Peyer's patch (tissue), 4 donors: ENCODE measurements around the gene PFN3. TPM values are rescaled to one million over a fixed set of nuclear protein-coding genes. Genes with fewer than 3 reads are reported as not detected.

ENCODE experiments used
- DNase-seq, 3 donors: peaks; one replicate each; pipeline ENCODE4 v3.0.0-alpha.2; 2017 to 2019
- H3K27ac ChIP-seq, 4 donors: fragments of 200-600 bp; sonication (generic); one replicate each; pipeline ENCODE4 v1.5.1; 2016 to 2019
- H3K27me3 ChIP-seq, 2 donors: fragments of 200-600 bp; sonication (generic); one replicate each; pipeline ENCODE4 v1.5.1; 2019
- H3K36me3 ChIP-seq, 3 donors: fragments of 200-600 bp; sonication (generic); one replicate each; pipeline ENCODE4 v1.5.1; 2016 to 2019
- H3K4me1 ChIP-seq, 4 donors: fragments of 200-600 bp; sonication (generic); one replicate each; pipeline ENCODE4 v1.5.1; 2016 to 2019
- H3K4me3 ChIP-seq, 4 donors: fragments of 200-600 bp; sonication (generic); 1 replicate in 3 of 4; 2 replicates in 1 of 4; pipeline ENCODE4 v1.5.1; 2016 to 2019; ENCODE audit warnings: mild to moderate bottlenecking in 1 of 4
- H3K9me3 ChIP-seq, 4 donors: fragments of 200-600 bp; sonication (generic); one replicate each; pipeline ENCODE4 v1.5.1; 2016 to 2019; ENCODE audit warnings: mild to moderate bottlenecking in 1 of 4
- POLR2A ChIP-seq, 2 donors: fragments of 450-650 bp; IDR thresholded peaks; one replicate each; pipeline ENCODE4 v1.5.1; 2017; ENCODE audit warnings: antibody characterized with exemption in 2 of 2, mild to moderate bottlenecking in 2 of 2, moderate library complexity in 2 of 2
- total RNA-seq, 4 donors: library from RNA; depleted of rRNA; stranded (reverse); fragments of >200 nt; gene quantifications; one replicate each; pipeline ENCODE4 v1.1.0, GENCODE V29; 2016
- TF ChIP-seq, protein P1 (sequence below), 6 experiments: fragments of 450-650 bp in 4 of 6; fragments of 200-600 bp in 2 of 6; sonication (generic) in 1 of 6; IDR thresholded peaks; one replicate each; pipeline ENCODE4 v1.5.1; 2017 to 2019; ENCODE audit warnings: antibody characterized with exemption in 6 of 6, mild to moderate bottlenecking in 3 of 6, moderate library complexity in 1 of 6

Gene PFN3
- total RNA-seq, 4 donors from 2014 or later: not detected

GRCh38 chr5:177387405-177387804 lies 13.1 kb downstream of the PFN3 start:
- no peak overlapping the region for H3K4me3 ChIP-seq
- DNase-seq: no peak
- H3K4me1 ChIP-seq: peaks cover 0 to 29% (median 21%) of the 10 kb centered on the region in 4 donors
- no peaks in the 10 kb centered on the region for H3K27me3 ChIP-seq
- no peaks in the 10 kb centered on the region for H3K9me3 ChIP-seq
- H3K36me3 ChIP-seq: no peaks in the 10 kb centered on the region
- H3K27ac ChIP-seq: peak overlapping the region in 1 of 4 donors; percentile 74
- TF ChIP-seq, protein P1, sequence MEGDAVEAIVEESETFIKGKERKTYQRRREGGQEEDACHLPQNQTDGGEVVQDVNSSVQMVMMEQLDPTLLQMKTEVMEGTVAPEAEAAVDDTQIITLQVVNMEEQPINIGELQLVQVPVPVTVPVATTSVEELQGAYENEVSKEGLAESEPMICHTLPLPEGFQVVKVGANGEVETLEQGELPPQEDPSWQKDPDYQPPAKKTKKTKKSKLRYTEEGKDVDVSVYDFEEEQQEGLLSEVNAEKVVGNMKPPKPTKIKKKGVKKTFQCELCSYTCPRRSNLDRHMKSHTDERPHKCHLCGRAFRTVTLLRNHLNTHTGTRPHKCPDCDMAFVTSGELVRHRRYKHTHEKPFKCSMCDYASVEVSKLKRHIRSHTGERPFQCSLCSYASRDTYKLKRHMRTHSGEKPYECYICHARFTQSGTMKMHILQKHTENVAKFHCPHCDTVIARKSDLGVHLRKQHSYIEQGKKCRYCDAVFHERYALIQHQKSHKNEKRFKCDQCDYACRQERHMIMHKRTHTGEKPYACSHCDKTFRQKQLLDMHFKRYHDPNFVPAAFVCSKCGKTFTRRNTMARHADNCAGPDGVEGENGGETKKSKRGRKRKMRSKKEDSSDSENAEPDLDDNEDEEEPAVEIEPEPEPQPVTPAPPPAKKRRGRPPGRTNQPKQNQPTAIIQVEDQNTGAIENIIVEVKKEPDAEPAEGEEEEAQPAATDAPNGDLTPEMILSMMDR (IDR thresholded peaks at IDR 0.05): no peak
- TF ChIP-seq POLR2A (IDR thresholded peaks at IDR 0.05): no peak

DNA sequence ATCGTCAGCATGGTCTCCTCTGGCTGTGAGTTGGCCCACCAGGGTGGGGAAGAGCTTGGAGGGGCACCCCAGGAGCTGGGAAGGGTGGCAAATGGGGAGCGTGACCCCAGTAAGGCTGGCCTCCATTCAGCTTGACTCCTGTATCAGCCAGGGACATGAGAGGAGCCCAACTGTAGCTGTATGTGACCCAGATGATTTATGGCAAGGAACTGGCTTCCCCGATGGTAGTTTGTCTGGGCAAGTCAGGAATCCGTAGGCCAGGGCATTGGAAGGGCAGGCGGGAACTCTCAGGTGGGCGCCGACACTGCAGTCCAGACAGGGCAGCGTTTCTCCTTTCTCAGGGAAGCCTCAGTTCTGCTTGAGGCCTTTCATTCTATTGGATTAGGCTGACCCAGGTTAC lies 13.9 kb downstream of the PFN3 start:
- TF ChIP-seq, protein P1 (IDR thresholded peaks at IDR 0.05): no peak
- no peak for TF ChIP-seq POLR2A (IDR thresholded peaks at IDR 0.05)
- Histone ChIP-seq H3K4me1 (peaks cover 0 to 29% (median 21%) of the 10 kb centered on the region in 4 donors), H3K9me3 (no peaks in the 10 kb centered on the region), H3K4me3 (no peak overlapping the region), H3K36me3 (no peaks in the 10 kb centered on the region), H3K27me3 (no peaks in the 10 kb centered on the region), H3K27ac (no peak overlapping the region)
- no peak for DNase-seq

- Histone ChIP-seq H3K36me3 (no peaks in the 10 kb centered on the region), H3K4me3 (no peak overlapping the region), H3K27ac (no peak overlapping the region), H3K4me1 (peaks cover 0 to 28% (median 19%) of the 10 kb centered on the region in 4 donors), H3K9me3 (no peaks in the 10 kb centered on the region), H3K27me3 (no peaks in the 10 kb centered on the region)
- DNase-seq: no peak
- TF ChIP-seq POLR2A (IDR thresholded peaks at IDR 0.05): no peak
- TF ChIP-seq, protein P1 (IDR thresholded peaks at IDR 0.05): no peak
These were observed 14.7 kb downstream of the PFN3 start for GRCh38 chr5:177385720-177386119.

DNA sequence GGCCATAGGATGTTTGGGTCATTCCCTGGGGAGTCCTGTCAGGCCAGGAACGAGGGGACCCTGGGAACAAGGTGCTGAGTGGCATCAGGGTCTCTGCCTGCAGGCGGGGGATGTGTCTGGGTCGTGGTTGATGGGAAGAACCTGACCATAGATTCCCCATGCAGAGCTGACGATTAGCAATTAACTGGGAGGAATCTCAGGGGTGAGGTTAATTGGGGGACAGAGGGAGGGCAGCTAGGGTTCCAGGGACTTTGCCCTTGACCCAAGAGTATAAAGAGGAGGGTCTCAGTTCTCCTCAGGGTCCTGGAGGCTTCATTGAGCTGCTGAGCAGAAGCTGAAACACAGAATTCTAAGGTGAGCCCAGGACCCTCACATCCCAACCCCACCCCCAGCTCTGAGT lies 16.3 kb downstream of the PFN3 start, which contains the start of gene SLC34A1:
Gene SLC34A1 (plus strand): TSS at position 301 of the 400 bp plus-strand sequence. CDS start 1,308 bp downstream, outside the sequence.
- DNase-seq: no peak
- Histone ChIP-seq H3K4me1 (peaks cover 0 to 14% (median 4%) of the 10 kb centered on the region in 4 donors), H3K27ac (no peak within 1 kb of the TSS), H3K4me3 (no peak within 1 kb of the TSS), H3K27me3 (no peaks in the 10 kb centered on the region), H3K9me3 (no peaks in the 10 kb centered on the region), H3K36me3 (no peaks in the 10 kb centered on the region)
- no peak for TF ChIP-seq POLR2A (IDR thresholded peaks at IDR 0.05)
- TF ChIP-seq, protein P1 (IDR thresholded peaks at IDR 0.05): no peak

DNA sequence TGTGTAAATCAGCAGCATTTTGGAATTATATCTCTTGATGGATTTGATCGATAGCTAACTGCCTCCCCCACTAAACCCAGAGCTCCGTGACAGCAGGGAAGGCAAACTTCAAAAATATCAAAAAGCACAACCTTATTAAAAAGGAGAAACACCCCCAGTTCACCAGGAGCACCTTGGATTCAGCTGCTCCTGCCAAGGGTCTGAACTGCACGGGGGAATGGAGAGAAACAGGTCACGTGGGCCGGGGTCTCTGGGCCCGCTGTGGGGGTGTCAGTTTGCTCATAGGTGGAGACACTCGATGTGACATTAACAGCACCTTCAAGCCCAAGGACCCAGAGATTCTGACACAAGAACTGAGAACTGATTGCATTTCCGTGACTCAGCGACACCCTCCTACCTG lies 17.3 kb downstream of the PFN3 start:
- Histone ChIP-seq H3K4me1 (peaks cover 0 to 4% (median 0%) of the 10 kb centered on the region in 4 donors), H3K9me3 (no peaks in the 10 kb centered on the region), H3K4me3 (no peak overlapping the region), H3K27ac (no peak overlapping the region), H3K36me3 (no peaks in the 10 kb centered on the region), H3K27me3 (no peaks in the 10 kb centered on the region)
- no peak for TF ChIP-seq POLR2A (IDR thresholded peaks at IDR 0.05)
- TF ChIP-seq, protein P1 (IDR thresholded peaks at IDR 0.05): no peak
- no peak for DNase-seq
